Suppressor macrophage treated with lipopolysaccharide for 4 hours (primary cell): Measurements from ENCODE around the gene GCNT1.

Experiments
- DNase-seq: peaks from one replicate; pipeline ENCODE4 v3.0.0-alpha.2; 2020

The GCNT1 gene

GRCh38 chr9:76545191-76545590 lies 86.2 kb downstream of the GCNT1 start:
- no peak for DNase-seq

- DNase-seq: no peak
These were observed 93.2 kb downstream of the GCNT1 start for GRCh38 chr9:76552181-76552580.

GRCh38 chr9:76552751-76553455 lies 93.9 kb downstream of the GCNT1 start:
- peak; percentile 37 for DNase-seq

- DNase-seq: no peak
These were observed 94.7 kb downstream of the GCNT1 start for GRCh38 chr9:76553680-76554079.
